Epithelial cell of alveolus of lung (primary cell): ENCODE data around the gene PRR30. TPM values are rescaled to one million over a fixed set of nuclear protein-coding genes. Genes with fewer than 3 reads are reported as not detected.

Source experiments
- total RNA-seq: library from RNA; depleted of rRNA; stranded (reverse); fragments of >200 nt; gene quantifications from 2 replicates; pipeline ENCODE4 v1.2.1, GENCODE V29; 2015

The PRR30 gene
- total RNA-seq = not detected in 2 replicates

GRCh38 chr2:27139310-27139709 is at the start of gene PRR30:
Gene PRR30 (minus strand): TSS chr2:27139410. CDS start chr2:27138329, 1,081 bp downstream.

GRCh38 chr2:27148801-27149439 is 9.7 kb upstream of the PRR30 start, which contains the start of gene TCF23:
Gene TCF23 (plus strand): TSS chr2:27149004. CDS start chr2:27149134, 130 bp downstream.

GRCh38 chr2:27133905-27134780 is 5.1 kb downstream of the PRR30 start, which contains the start of gene PREB:
Gene PREB (minus strand): TSS chr2:27134636. CDS start chr2:27134421, 215 bp downstream.

GRCh38 chr2:27123302-27124150 is 15.7 kb downstream of the PRR30 start, which contains the start of gene ABHD1:
Gene ABHD1 (plus strand): TSS chr2:27123815. CDS start chr2:27123949, 134 bp downstream.

GRCh38 chr2:27118525-27119329 is 20.5 kb downstream of the PRR30 start, which contains the start of gene CGREF1:
Gene CGREF1 (minus strand): TSS chr2:27119128. CDS start chr2:27104366, 14,762 bp downstream.

Other genes starting within 250 kb of the PRR30 start
- gene MAPRE3, start 168.8 kb downstream of the PRR30 start, total RNA-seq = 4.9 and 9.7 TPM in 2 replicates
- 48.9 and 66.5 TPM in 2 replicates for gene TMEM214, start 106.4 kb downstream of the PRR30 start, total RNA-seq
- gene AGBL5, start 87.7 kb downstream of the PRR30 start, total RNA-seq = 22.6 and 24.6 TPM in 2 replicates
- gene OST4, start 67.8 kb downstream of the PRR30 start, total RNA-seq = 364 and 815 TPM in 2 replicates
- 546 and 790 TPM in 2 replicates for gene EMILIN1, start 60.8 kb downstream of the PRR30 start, total RNA-seq
- 0.24 and 1.0 TPM in 2 replicates for gene KHK, start 52.6 kb downstream of the PRR30 start, total RNA-seq
- gene CGREF1, start 20.3 kb downstream of the PRR30 start, total RNA-seq = 1.2 and 4.6 TPM in 2 replicates
- gene ABHD1, start 15.6 kb downstream of the PRR30 start, total RNA-seq = not detected in 2 replicates
- 53.0 and 92.5 TPM in 2 replicates for gene PREB, start 4.8 kb downstream of the PRR30 start, total RNA-seq
- not detected in 2 replicates for gene TCF23, start 9.6 kb upstream of the PRR30 start, total RNA-seq
- 225 and 250 TPM in 2 replicates for gene ATRAID, start 72.6 kb upstream of the PRR30 start, total RNA-seq
- 18.3 and 26.0 TPM in 2 replicates for gene SLC5A6, start 72.9 kb upstream of the PRR30 start, total RNA-seq
- gene CAD, start 78.0 kb upstream of the PRR30 start, total RNA-seq = 22.5 and 42.7 TPM in 2 replicates
- gene SLC30A3, start 123.6 kb upstream of the PRR30 start, total RNA-seq = not detected in 2 replicates
- not detected in 2 replicates for gene DNAJC5G, start 136.0 kb upstream of the PRR30 start, total RNA-seq
- gene TRIM54, start 143.0 kb upstream of the PRR30 start, total RNA-seq = 0.24 TPM in 1 of 2 replicates, not detected in the other
- gene UCN, start 169.0 kb upstream of the PRR30 start, total RNA-seq = 1.0 and 11.3 TPM in 2 replicates
- 80.7 and 88.8 TPM in 2 replicates for gene MPV17, start 183.7 kb upstream of the PRR30 start, total RNA-seq
- gene GTF3C2, start 217.4 kb upstream of the PRR30 start, total RNA-seq = 44.7 and 50.6 TPM in 2 replicates
- gene EIF2B4, start 230.9 kb upstream of the PRR30 start, total RNA-seq = 25.9 and 29.5 TPM in 2 replicates
- 77.5 and 138 TPM in 2 replicates for gene SNX17, start 231.2 kb upstream of the PRR30 start, total RNA-seq
- 5.9 and 6.7 TPM in 2 replicates for gene ZNF513, start 241.3 kb upstream of the PRR30 start, total RNA-seq